ENCODE results near the gene RECK.

GRCh38 chr9:36031774-36032555 lies 4.7 kb upstream of the RECK start:
- TF ChIP-seq, protein P1, sequence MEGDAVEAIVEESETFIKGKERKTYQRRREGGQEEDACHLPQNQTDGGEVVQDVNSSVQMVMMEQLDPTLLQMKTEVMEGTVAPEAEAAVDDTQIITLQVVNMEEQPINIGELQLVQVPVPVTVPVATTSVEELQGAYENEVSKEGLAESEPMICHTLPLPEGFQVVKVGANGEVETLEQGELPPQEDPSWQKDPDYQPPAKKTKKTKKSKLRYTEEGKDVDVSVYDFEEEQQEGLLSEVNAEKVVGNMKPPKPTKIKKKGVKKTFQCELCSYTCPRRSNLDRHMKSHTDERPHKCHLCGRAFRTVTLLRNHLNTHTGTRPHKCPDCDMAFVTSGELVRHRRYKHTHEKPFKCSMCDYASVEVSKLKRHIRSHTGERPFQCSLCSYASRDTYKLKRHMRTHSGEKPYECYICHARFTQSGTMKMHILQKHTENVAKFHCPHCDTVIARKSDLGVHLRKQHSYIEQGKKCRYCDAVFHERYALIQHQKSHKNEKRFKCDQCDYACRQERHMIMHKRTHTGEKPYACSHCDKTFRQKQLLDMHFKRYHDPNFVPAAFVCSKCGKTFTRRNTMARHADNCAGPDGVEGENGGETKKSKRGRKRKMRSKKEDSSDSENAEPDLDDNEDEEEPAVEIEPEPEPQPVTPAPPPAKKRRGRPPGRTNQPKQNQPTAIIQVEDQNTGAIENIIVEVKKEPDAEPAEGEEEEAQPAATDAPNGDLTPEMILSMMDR (conservative IDR thresholded peaks at IDR 0.05; ENCODE audit: low read depth, low read length) = no peak
- no peak for TF ChIP-seq EZH2 (IDR thresholded peaks at IDR 0.05; ENCODE audit: low read length, unreplicated experiment)

Data from PC-3 (cell line).